ENCODE measurements around the gene AMFR.
A peak's percentile ranks its signal among the peaks of the same experiment; 100 is the strongest.

The AMFR gene

DNA sequence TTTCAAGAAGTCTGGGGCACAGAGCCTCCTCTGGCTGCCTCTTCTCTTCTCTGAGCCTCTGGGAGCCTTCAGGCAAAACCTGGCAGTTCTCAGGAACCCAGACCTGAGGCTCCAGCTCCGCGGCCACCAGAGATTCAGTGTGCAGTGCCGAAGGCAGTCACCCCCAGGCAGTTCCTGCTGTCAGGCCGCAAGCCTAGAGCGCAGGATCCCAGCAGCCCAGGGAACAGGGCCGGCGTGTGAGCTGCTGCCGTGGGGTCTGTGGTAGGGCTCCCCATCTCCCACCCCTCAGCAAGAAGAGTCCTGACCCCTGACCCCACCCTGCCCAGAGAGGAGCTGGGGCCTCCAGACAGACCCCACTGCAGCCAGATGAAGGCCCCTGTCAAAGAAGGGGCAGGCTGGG is 78.2 kb downstream of the AMFR start:
- DNase-seq (ENCODE audit: low spot score), result no peak

GRCh38 chr16:56346131-56346890 is 79.0 kb downstream of the AMFR start:
- no peak for DNase-seq (ENCODE audit: low spot score)

DNA sequence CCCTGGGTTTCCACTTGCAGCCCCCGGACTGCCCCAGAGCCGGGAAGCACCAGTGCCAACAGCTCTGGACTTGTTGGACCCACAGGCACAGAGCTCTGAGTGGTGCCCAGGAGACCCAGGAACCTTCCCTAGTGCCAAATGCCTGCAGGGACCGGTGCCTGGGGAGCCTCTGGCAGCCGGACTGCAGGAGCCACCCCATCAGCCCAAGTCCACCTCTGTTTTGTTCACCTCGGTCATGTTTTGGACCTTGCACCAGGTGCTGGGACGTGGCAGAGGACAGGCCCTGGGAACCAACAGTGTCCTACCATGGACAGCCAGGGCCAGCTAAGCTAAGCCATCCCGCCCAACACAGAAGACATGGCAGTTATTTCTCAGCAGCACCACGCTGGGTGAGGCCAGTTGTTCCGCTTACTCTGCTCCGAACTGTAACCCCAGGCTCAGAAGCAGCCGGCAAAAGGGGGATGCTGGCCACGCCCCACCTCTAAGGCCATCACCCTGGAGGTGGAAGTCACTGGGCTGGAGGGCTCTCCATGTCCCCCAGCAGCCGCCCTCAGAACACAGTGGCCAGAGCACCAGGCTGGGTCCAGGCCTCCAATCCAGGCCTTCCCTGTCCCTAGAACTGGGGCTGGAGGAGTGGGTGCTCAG is 79.8 kb downstream of the AMFR start:
- no peak for DNase-seq (ENCODE audit: low spot score)

DNA sequence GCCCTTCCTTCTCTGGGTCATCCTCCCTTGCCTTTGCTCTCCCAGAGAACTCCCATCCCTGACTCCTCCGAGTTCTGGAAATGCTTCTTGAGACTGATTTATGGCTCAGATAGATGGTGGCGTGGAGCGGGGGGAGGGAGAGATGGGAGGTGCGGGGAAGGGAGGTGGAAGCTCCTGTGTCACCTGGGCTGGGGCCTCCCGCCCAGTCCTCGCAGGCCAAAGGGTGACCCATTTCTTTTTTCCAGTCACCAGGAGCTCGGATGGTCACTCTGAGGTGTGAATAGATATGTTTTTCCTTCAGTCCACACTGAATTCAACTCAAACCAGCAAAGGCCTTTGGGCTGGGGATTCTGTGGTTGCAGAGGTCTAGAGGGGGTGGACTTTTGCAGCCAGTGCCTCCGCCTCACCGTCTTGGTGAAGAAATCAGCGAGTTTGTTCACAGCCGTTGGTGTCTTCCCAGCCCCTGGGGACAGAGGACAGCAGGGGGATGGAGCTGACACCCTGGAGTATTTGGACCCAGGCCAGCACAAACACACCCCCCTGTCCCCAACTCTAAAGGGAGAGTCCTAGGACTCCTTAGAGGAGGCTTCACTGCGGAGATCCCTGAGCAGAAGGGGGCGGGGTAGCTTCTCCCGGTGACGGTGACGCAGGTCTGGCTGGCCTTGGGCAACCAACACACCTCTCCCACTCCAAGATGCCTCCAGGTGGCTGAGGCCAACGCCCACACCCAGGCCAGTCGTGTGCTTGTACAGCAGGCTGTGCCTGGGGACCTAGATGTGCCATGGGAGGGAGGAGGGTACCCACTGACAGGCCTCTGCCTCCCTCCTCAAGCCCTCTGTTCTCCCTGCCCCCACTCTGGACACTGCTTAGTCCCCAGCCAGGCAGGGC is 80.6 kb downstream of the AMFR start:
- no peak for DNase-seq (ENCODE audit: low spot score)

DNA sequence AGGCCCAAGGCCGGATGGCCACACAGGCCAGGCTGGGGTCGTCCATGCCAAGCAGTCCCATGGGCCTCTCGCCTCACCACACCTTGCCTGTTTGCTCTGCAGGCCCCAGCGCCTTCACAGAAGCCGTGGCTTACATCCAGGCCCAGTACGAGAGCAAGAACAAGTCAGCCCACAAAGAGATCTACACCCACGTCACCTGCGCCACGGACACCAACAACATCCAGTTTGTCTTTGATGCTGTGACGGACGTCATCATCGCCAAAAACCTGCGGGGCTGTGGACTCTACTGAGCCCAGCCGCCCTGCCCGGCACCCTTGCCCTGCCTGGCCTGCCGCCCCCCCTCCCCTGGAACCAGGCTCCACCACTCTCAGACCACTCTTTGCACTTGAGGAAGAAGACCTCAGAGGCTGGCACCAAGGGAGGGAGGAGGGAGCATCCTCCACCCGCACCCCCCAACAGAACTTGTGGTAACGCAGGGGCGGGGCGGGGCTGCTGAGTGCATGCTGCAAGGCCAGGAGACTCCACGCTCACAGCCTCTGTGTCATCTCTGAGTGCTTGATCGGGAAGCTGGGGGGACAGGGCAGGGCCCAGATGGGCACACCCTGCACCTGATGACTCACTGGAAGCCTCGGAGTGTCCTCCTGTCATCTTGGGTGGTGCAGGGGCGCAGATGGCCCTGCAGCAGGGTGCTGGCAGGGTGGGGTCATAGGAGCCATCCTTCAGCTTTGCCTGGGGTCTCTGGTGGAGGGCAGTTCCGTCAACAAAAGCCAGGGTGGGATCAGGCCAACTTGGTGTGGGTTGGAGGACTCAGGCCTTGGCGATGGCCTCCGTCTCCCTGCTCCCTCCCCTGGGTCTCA is 81.5 kb downstream of the AMFR start:
- no peak for DNase-seq (ENCODE audit: low spot score)

DNA sequence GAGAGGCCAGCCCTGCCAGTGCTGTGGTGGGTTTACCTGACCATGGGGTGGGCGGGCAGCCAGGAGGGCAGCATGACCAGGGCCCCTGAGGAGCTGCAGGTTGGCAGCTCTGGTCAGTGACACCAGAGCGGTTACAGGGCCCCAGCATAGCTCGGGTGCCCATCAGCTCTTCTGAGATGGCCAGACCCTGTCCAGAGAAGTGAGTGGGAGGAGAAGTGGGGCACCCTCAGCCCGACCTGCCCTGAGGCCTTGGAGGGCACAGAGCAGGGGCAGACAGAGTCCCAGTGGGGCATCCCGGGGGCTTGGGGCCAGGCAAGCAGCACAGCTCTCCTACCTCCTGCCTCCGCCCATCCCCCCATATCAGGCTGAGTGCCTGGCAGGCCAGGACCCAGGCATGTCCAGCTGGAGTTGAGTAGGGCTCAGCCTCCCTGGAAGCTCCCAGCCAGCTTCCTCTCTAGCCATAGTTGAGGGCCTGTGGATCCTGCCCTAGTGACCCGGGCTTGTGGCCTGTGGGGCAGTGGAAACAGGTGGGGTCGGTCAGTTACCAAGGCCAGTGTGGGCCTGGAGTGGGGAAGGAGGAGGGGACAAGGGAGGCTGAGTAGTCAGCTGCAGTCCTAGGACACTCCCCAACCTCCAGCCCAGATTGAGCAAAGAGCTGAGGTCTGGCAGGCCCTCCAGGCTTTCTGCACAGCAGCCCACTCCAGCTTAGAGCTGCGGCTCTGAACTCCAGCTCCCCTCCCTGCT is 83.5 kb downstream of the AMFR start:
- DNase-seq (ENCODE audit: low spot score), result no peak

DNA sequence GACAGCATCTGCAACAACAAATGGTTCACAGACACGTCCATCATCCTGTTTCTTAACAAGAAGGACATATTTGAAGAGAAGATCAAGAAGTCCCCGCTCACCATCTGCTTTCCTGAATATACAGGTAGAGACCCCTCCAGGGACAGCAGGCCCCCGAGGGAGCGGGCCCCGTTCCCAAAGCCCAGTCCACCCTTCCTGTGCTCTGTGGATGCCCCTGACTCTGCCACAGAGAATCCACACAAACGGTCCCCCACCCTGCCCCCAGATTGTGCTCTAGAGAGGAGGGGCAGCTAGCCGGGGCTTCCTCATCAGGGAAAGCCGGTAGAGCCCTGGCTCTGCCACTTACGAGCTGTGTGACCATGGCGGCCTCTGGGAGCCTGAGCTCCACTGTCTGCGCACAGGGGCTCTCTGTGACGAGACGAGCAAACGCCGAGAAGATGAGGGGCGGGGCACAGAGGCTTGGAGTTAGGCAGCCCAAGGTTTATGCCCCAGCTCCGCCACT is 84.4 kb downstream of the AMFR start:
- no peak for DNase-seq (ENCODE audit: low spot score)

GRCh38 chr16:56340416-56340815 is 84.9 kb downstream of the AMFR start:
- DNase-seq (ENCODE audit: low spot score), result no peak

DNA sequence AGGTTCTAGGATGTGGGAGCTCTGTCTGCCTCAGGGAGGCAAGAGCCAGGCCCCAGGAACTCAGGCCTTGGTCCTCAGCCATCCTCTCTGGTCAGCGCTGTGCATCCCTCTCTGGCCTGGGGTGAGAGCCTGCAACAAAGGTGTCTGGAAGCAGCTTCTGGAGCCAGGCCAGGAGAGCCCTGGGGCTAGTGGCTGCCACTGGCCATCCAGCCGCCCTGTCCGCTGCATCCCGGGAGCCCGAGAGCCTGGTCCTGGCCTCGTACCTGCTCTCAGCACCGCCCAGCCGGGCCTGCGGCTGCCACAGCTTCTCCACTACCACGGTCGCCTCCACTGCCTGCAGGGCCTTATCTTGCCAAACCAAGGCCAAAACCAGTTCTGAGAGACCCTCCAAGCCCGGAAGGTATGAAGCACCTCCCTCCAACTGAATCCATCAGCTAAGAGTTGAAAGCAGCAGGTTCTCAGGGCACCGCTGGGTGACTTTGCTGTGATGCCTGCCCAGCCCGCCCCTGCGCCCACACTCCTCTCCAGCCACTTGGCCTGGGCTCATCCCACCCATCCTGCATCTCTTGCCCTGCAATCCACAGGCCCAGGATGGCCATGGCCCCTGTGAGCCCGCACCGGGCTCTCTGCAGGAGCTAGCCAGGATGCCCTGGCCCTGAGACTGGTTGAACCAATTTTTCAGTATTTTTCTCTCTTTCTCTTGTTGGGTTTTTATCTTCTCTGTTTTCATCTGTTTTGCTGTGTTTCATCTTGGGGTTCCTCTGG is 85.7 kb downstream of the AMFR start:
- no peak for DNase-seq (ENCODE audit: low spot score)

DNA sequence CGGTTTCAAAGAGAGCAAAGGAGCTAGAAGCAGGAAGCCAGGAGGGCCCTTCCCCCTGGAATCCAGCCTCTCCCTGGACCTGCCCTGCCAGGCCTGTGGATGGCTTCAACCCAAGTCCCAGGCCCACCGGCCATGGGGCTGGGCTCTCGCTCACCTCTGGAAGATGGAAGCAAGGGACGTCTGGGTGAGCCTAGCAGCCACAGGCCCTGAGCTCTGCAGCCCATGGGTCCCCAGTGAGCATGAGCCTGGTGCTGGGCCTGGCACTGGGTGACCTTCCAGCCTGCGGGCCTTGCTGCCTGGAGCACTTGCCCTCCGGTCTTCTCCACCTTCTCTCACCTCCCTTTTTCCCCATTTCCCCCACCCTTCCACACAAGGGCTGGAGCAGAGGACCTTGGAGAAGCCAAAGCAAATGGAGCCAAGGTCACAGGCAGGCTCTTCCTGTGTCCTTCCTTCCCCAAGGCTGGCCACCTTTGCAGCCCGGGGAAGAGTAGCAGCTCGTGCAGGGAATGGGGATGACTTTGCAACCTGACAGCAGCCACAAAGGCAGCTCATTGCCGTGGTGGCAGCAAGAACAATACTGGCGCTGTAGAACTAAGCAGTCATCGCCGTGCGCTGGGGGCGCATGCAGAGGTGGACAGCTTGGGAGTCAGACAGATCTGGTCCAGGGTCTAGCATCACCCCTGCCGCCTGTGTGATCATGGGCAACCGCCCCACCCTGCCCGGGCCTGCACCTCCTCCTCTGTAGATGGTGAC is 86.6 kb downstream of the AMFR start:
- no peak for DNase-seq (ENCODE audit: low spot score)

GRCh38 chr16:56337858-56338325 is 87.5 kb downstream of the AMFR start:
- no peak for DNase-seq (ENCODE audit: low spot score)

DNA sequence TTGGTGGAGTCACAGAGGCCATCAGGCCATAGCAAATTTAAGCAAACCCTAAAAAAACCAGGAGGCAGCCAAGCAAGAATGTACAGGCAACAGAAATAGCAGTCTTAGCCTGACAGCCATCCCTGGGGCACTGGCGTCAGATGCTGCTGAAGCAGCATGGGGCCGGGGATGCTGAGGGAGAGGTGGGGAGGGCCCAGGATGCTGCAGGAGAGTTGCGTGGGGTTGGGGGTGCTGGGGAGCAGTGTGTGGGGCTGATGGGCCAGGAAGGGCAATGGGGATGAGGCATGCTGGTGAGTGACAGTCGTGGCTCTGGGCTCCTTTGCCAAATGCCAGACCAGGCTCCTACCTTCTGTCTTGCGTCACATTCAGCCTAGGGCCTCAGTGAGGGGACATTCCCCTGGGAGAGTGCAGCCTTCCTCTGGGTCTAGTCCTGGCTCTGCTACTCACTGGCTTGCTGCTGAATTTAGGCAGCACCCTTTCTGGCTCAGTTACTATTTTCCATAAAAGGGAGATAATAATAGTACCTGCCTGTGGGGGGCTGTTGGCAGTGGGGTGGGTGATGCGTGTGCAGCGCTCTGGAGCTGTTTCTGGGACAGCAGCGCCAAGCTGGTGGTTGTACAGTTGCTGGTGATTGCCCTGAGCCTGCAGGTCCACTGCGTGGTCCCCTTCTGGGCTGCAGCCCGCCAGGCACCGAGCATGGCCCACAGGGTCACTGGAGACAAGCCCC is 88.1 kb downstream of the AMFR start:
- no peak for DNase-seq (ENCODE audit: low spot score)

DNA sequence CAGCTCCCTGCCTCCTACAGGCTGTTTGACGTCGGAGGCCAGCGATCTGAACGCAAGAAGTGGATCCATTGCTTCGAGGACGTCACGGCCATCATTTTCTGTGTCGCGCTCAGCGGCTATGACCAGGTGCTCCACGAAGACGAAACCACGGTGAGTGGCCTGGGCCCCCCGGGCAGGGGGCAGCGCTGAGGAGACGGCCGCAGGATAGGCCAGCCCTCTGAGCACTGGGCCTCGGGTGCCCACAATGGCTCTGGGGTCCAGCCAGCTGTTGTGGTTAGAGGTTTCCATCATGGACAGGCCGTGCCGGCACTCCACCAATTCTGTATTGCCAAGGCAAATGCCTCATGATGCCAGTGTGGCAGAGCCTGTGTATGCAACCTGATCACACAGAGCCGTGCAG is 88.6 kb downstream of the AMFR start:
- DNase-seq (ENCODE audit: low spot score), result no peak

DNA sequence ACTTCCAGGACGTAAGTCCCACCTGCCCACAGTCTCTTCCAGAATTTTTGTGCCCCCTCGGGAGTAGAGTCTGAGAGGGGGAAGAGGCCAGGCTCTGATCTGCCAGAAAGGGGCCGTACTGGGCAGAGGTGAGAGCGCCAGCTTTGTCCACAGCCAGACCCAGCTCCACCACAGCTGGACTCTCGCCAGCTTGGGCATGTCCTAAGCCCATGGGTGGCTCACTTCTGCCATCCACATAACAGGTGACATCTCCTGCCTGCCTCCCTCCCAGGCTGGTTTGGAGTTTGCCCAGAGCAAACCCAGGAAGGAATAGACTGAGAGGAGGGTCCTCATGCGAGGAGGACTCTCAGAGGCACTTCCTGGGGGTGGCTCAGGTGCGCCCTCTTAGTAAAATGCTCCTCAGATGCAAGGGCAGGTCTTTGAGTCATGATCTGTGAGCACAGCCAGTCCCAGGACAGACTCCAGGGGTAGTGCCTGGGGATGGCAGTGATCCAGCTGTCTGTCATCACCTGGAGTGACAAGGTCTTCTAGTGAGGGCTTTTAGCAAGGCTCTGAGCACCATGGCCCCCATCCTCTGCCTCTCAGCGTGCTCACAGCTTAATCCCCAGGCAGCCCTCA is 89.2 kb downstream of the AMFR start:
- DNase-seq (ENCODE audit: low spot score), result no peak

DNA sequence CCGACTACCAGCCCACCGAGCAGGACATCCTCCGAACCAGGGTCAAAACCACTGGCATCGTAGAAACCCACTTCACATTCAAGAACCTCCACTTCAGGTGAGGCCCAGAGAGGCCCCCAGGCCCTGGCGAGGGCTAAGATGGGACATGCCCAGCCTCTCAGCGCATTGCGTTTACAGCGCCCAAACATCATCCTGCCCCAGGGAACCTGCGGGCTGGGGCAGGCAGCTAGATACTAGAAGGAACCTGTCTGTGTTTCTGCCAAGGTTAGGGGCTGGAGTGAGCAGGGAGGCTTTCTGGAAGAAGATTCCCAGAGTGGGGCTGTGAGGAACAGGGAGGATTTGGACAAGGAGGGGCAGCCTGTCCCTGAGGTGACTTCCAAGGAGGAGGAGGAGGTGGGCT is 90.6 kb downstream of the AMFR start:
- DNase-seq (ENCODE audit: low spot score), result no peak

- DNase-seq (ENCODE audit: low spot score), result peak; percentile 71
Measured at GRCh38 chr16:56332464-56333079, 92.8 kb downstream of the AMFR start.

DNA sequence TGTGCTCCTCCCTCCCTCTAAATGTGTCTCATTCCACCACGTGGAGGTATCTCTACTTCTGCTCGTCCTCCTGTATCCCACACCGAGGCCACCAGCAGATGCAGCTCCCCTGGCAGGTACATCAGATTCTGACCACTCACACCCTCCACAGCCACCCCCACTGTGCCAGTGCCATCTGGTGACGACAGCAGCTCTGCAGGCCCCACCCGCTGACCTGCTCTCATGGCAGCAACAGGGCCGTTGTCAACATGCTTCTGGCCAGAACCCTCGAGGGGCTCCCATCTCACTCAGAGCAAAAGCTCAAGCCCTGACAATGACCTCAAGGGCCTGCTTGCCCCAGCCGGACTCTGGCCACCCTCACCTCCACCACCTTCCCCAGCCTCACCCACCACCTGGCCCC is 93.4 kb downstream of the AMFR start:
- no peak for DNase-seq (ENCODE audit: low spot score)

DNA sequence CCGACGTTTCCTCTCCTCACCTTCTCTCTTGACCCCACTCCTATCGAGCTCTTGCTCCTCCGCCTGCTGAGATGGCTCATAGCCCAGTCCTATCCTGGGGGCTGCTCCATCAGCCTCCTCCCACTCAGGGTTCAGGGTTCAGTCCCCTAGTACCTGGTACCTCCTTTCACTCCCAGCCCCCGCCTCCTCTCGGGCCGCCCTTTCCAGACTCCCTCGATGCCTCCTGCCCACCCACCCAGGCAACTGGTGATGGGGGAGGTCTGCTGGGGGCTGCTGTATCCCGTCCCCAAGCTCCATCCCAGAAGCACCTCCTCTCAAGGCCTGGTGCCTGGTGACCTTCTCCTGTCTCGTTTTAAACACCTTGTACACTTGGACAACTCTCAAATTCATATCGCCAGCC is 93.9 kb downstream of the AMFR start:
- no peak for DNase-seq (ENCODE audit: low spot score)

All from ecto neural progenitor cell (in vitro differentiated cells).